NT2/D1 (cell line): ENCODE measurements around the gene TBC1D24.

Experiments used
- SUZ12 ChIP-seq: IDR thresholded peaks from 2 replicates; pipeline ENCODE4 v1.6.1; 2011; ENCODE audit not compliant: insufficient read length, insufficient read depth; ENCODE audit errors: extremely low read depth
- ZNF274 ChIP-seq: IDR thresholded peaks from 2 replicates; pipeline ENCODE4 v1.6.1; 2011; ENCODE audit warnings: mild to moderate bottlenecking, low read depth, low read length

GRCh38 chr16:2457267-2457666, 17.7 kb upstream of the TBC1D24 start:
- TF ChIP-seq ZNF274 (no peak), SUZ12 (no peak)
